HUES64 (cell line): ENCODE measurements around the gene FMNL2.
"Not testable (repeated sequence)": the region's sequence is repeated elsewhere in the genome, so short reads cannot be mapped to it uniquely, and the experiment has no call there.

Experiments used
- H3K27ac ChIP-seq: 2 replicates; pipeline ENCODE4 v1.7.0; 2013; ENCODE audit warnings: low read depth, low read length, inconsistent platforms
- H3K27me3 ChIP-seq: 2 replicates; pipeline ENCODE4 v1.6.1; 2013; ENCODE audit warnings: mild to moderate bottlenecking, low read length; ENCODE audit not compliant: insufficient read depth
- H3K36me3 ChIP-seq: 2 replicates; pipeline ENCODE4 v1.6.1; 2013; ENCODE audit warnings: mild to moderate bottlenecking, low read length; ENCODE audit not compliant: insufficient read depth
- H3K4me1 ChIP-seq: 2 replicates; pipeline ENCODE4 v1.6.1; 2013; ENCODE audit warnings: mild to moderate bottlenecking, low read length, moderate library complexity; ENCODE audit not compliant: insufficient read depth
- H3K4me3 ChIP-seq: 2 replicates; pipeline ENCODE4 v1.5.1; 2013; ENCODE audit warnings: mild to moderate bottlenecking, low read length, moderate library complexity
- H3K9ac ChIP-seq: 2 replicates; pipeline ENCODE4 v1.6.1; 2013; ENCODE audit warnings: mild to moderate bottlenecking, low read depth, low read length
- H3K9me3 ChIP-seq: 2 replicates; pipeline ENCODE4 v1.6.1; 2013; ENCODE audit warnings: low read depth, low read length; ENCODE audit not compliant: insufficient read depth
- WGBS: fragments of 150-250, 120-280 bp; methylation state at CpG from one replicate; pipeline ENCODE4 v1.1.7; 2013; ENCODE audit warnings: missing lambda C conversion rate; 5-methylcytosine and 5-hydroxymethylcytosine counted together

The FMNL2 gene

DNA sequence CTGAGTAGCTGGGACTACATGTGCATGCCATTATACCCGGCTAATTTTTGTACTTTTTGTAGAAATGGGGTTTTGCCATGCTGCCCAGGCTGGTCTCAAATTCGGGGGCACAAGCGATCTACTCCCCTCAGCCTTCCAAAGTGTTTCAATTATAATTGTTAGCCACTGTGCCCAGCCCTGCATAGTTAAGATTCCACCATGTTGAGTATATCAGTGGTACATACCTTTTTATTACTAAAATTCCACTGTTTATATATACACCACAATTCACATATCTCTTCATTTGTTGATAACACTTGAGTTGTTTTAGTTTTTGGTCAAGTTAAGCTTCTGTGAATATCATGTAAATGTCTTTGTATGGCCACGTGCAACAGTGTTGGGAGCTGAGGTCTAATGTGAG lies 12.8 kb upstream of the FMNL2 start:
- Histone ChIP-seq H3K4me3 (no peak overlapping the region), H3K9ac (no peak overlapping the region), H3K9me3 (no peaks in the 10 kb centered on the region), H3K36me3 (no peaks in the 10 kb centered on the region), H3K27ac (no peak overlapping the region), H3K4me1 (no peaks in the 10 kb centered on the region), H3K27me3 (no peaks in the 10 kb centered on the region)
- 93% methylated on average over 4 of the region's 4 CpGs for WGBS

DNA sequence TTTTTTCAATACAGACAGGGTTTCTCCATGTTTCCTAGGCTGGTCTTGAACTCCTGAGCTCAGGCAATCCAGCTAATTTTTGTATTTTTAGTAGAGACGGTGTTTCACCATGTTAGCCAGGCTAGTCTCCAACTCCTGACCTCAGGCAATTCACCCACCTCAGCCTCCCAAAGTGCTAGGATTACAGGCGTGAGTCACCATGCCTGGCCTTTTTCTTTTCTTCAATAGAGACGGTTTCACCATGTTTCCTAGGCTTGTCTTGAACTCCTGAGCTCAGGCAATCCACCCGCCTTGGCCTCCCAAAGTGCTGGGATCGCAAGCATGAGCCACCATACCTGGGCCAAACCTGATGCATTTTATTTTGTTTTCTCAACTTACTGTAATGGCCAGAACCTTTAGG lies 9.8 kb upstream of the FMNL2 start:
- WGBS = 91% methylated on average over 5 of the region's 5 CpGs
- not testable (repeated sequence) for H3K4me3 ChIP-seq, H3K9me3 ChIP-seq, H3K27me3 ChIP-seq, H3K9ac ChIP-seq, H3K4me1 ChIP-seq, H3K36me3 ChIP-seq, H3K27ac ChIP-seq

DNA sequence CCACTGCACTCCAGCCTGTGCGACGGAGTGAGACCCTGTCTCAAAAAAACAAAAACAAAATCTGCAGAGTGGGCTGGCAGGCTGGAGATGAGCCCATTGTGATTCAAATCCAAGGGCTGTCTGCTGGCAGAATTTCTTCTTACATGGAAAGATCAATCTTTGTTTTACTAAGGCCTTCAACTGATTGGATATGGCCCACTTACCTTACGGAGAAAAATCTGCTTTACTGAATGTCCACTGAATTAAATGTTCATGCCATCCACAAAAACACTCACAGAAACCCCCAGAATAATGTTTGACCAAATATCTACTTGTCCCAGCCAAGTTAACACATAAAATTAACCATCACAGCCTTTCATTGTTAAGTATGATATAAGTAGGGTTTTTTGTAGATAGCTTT lies 8.3 kb upstream of the FMNL2 start:
- no peak overlapping the region for H3K4me3 ChIP-seq
- 95% methylated on average over 3 of the region's 3 CpGs for WGBS

GRCh38 chr2:152328013-152328412 lies 7.0 kb upstream of the FMNL2 start:
- no peak overlapping the region for H3K9ac ChIP-seq
- H3K27ac ChIP-seq = no peak overlapping the region
- 90% methylated on average over 1 of the region's 2 CpGs for WGBS
- H3K9me3 ChIP-seq = no peaks in the 10 kb centered on the region
- H3K4me1 ChIP-seq = no peaks in the 10 kb centered on the region
- no peak overlapping the region for H3K4me3 ChIP-seq
- no peaks in the 10 kb centered on the region for H3K27me3 ChIP-seq
- H3K36me3 ChIP-seq = no peaks in the 10 kb centered on the region

More for the DNA sequence above, 8.3 kb upstream of the FMNL2 start:
- no peaks in the 10 kb centered on the region for H3K27me3 ChIP-seq
- no peak overlapping the region for H3K27ac ChIP-seq
- no peaks in the 10 kb centered on the region for H3K36me3 ChIP-seq
- no peaks in the 10 kb centered on the region for H3K4me1 ChIP-seq
- H3K9ac ChIP-seq = no peak overlapping the region
- no peaks in the 10 kb centered on the region for H3K9me3 ChIP-seq

DNA sequence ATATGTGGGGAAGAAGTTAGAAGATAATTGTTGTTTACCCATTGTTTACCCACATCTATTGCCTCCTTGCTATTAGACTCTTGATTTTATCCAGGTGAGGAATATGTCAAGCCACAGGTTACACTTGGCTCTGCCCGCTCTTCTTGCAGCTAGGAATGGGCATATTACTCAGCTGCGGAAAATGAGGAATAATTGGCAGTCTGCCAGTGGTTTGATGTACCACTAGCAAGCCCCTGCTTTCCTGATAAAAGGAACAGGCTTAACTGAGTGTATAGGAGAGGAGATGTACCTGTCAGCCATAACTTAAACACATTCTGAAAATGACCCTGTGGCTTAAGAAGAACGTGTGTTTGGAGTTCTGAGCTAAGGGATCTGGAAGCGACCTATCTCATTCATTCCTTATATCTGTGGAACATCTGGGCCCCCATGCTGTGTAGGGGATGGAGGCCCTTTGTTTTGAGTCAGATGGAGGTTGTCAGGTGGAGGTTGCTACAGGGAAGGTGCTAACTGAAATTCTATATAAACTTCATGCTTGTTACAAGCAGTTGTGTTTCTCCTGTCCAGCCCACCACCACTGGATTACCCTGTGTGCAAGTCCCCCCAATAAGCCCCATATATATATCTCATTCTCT lies 4.6 kb upstream of the FMNL2 start:
- Histone ChIP-seq H3K4me1 (no peaks in the 10 kb centered on the region), H3K36me3 (no peaks in the 10 kb centered on the region), H3K27me3 (peaks cover 9% of the 10 kb centered on the region; the same call in 1 of the 2 replicates), H3K27ac (no peak overlapping the region), H3K9ac (no peak overlapping the region), H3K4me3 (no peak overlapping the region), H3K9me3 (no peaks in the 10 kb centered on the region)
- 96% methylated on average over 2 of the region's 4 CpGs for WGBS

DNA sequence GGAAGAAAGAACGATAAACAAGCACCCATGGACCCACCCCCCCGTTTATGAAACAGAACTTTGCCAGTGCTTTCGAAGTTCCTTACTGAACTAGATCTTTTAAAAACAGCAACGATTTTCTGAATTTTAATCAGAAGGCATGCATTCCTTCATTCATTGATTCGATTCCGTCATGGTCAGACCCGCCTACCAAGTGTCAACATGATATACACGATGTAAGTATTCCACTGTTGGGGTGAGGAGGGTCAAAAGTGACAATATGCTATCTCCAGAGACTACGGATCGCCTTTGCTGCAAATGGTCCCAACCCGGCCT lies 316 bp upstream of the FMNL2 start:
- Histone ChIP-seq H3K4me1 (peaks cover 23% of the 10 kb centered on the region), H3K27me3 (peaks cover 9% of the 10 kb centered on the region; the same call in 1 of the 2 replicates), H3K27ac (no peak overlapping the region), H3K36me3 (no peaks in the 10 kb centered on the region), H3K4me3 (peak overlapping the region; percentile 94), H3K9ac (no peak overlapping the region), H3K9me3 (no peaks in the 10 kb centered on the region)
- 20% methylated on average over 11 of the region's 11 CpGs for WGBS

GRCh38 chr2:152335726-152336118 lies 748 bp downstream of the FMNL2 start:
- H3K27me3 ChIP-seq = peaks cover 9% of the 10 kb centered on the region; the same call in 1 of the 2 replicates
- no peaks in the 10 kb centered on the region for H3K36me3 ChIP-seq
- H3K4me1 ChIP-seq = peaks cover 23% of the 10 kb centered on the region
- H3K27ac ChIP-seq = no peak overlapping the region
- no peaks in the 10 kb centered on the region for H3K9me3 ChIP-seq
- peak overlapping the region; percentile 94 for H3K4me3 ChIP-seq
- under 1% methylated on average over 34 of the region's 35 CpGs for WGBS
- peak overlapping the region; percentile 87 for H3K9ac ChIP-seq

GRCh38 chr2:152336119-152336853 lies 1.3 kb downstream of the FMNL2 start:
- WGBS = under 1% methylated on average over 42 of the region's 42 CpGs
- Histone ChIP-seq H3K27me3 (peaks cover 9% of the 10 kb centered on the region; the same call in 1 of the 2 replicates), H3K27ac (no peak overlapping the region), H3K4me1 (peaks cover 23% of the 10 kb centered on the region), H3K9me3 (no peaks in the 10 kb centered on the region), H3K4me3 (peak overlapping the region; percentile 94), H3K36me3 (no peaks in the 10 kb centered on the region), H3K9ac (peak overlapping the region; percentile 87)

DNA sequence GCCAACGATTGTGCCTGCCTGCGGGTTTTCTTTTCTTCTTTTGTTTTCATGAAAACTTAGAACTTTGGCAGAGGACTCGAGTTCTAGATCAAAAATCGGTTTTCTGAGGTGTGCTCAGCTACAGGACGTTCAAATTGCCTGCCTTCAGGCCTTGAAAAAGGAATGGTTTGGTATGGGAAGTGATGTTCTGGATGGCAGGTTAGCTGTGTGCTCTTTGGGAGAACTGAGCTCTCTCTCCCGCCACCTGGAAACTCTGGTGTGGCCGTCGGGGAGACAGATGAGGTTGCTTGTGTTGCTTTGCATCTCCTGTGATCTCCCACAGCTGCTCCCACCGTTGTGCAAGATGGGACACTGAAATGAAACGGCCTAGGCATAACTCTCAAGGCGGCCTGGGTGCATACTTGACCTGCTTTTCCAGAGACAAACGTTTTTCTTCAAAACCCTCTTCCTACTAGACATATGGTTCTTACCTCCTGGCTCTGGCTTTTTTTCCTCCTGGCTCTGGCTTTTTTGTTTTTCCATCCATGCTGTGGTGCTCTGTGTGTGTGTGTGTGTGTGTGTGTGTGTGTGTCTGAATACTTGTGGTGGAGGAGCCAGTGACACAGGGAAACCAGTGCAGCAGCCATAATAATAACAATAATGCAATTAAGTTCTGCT lies 2.0 kb downstream of the FMNL2 start:
- peaks cover 23% of the 10 kb centered on the region for H3K4me1 ChIP-seq
- H3K4me3 ChIP-seq = peak overlapping the region; percentile 94
- 5% methylated on average over 12 of the region's 12 CpGs for WGBS
- H3K36me3 ChIP-seq = no peaks in the 10 kb centered on the region
- H3K9ac ChIP-seq = 0 out of 2 replicates have a peak overlapping the region, but pooled peaks have one; percentile 87
- no peak overlapping the region for H3K27ac ChIP-seq
- no peaks in the 10 kb centered on the region for H3K9me3 ChIP-seq
- peaks cover 9% of the 10 kb centered on the region; the same call in 1 of the 2 replicates for H3K27me3 ChIP-seq

DNA sequence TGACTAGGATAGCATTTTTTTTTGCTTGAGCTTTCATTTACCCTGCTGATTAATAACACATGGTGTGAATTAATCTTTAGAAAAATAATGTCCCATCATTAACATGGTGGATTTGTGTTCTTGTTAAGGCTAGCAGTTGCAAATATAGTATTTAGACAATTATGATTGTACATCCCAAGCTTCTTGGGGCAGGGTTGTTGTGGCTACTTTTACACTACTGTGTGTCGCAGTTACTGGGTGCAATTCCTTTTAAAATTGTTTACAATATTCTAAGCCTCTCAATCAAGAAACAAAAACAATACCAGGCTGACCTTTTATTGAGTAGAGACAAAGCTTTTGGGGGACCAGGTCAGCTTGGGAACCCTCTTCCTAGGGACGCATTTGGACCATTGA lies 2.5 kb downstream of the FMNL2 start:
- peaks cover 23% of the 10 kb centered on the region for H3K4me1 ChIP-seq
- H3K9ac ChIP-seq = no peak overlapping the region
- no peak overlapping the region for H3K27ac ChIP-seq
- WGBS = 85% methylated on average over 2 of the region's 2 CpGs
- no peaks in the 10 kb centered on the region for H3K9me3 ChIP-seq
- H3K36me3 ChIP-seq = no peaks in the 10 kb centered on the region
- peaks cover 9% of the 10 kb centered on the region; the same call in 1 of the 2 replicates for H3K27me3 ChIP-seq
- peak overlapping the region; percentile 94 for H3K4me3 ChIP-seq

- H3K9me3 ChIP-seq = no peaks in the 10 kb centered on the region
- H3K4me3 ChIP-seq = no peak overlapping the region
- peaks cover 7% of the 10 kb centered on the region; the same call in 1 of the 2 replicates for H3K36me3 ChIP-seq
- H3K27me3 ChIP-seq = no peaks in the 10 kb centered on the region
- H3K27ac ChIP-seq = no peak overlapping the region
- WGBS = 89% methylated on average over 2 of the region's 2 CpGs
- peaks cover 29% of the 10 kb centered on the region for H3K4me1 ChIP-seq
- H3K9ac ChIP-seq = no peak overlapping the region
Measured at GRCh38 chr2:152339556-152340286, 4.7 kb downstream of the FMNL2 start.
